Fibroblast of the aortic adventitia (primary cell): ENCODE data around the gene AKR7A2. TPM values are rescaled to one million over a fixed set of nuclear protein-coding genes. Genes with fewer than 3 reads are reported as not detected.

ENCODE experiments used
- DNase-seq: peaks from one replicate; pipeline ENCODE4 v3.0.0-alpha.2; 2010; ENCODE audit warnings: low read depth
- H3K4me3 ChIP-seq: 2 replicates; pipeline ENCODE4 v1.5.1; 2011; ENCODE audit warnings: low read depth, mild to moderate bottlenecking, control low read depth, low read length, moderate library complexity
- total RNA-seq: library from RNA; depleted of rRNA; stranded (reverse); fragments of >200 nt; gene quantifications from 2 replicates; pipeline ENCODE4 v1.2.3, GENCODE V29; 2012; ENCODE audit warnings: low replicate concordance
- TF ChIP-seq, protein P1 (sequence below): IDR thresholded peaks from 2 replicates; pipeline ENCODE4 v1.5.1; 2011; ENCODE audit warnings: mild to moderate bottlenecking, low read length, control low read depth, inconsistent platforms; ENCODE audit not compliant: insufficient read depth

AKR7A2 gene
- total RNA-seq, 1 donor: 68.4 TPM

DNA sequence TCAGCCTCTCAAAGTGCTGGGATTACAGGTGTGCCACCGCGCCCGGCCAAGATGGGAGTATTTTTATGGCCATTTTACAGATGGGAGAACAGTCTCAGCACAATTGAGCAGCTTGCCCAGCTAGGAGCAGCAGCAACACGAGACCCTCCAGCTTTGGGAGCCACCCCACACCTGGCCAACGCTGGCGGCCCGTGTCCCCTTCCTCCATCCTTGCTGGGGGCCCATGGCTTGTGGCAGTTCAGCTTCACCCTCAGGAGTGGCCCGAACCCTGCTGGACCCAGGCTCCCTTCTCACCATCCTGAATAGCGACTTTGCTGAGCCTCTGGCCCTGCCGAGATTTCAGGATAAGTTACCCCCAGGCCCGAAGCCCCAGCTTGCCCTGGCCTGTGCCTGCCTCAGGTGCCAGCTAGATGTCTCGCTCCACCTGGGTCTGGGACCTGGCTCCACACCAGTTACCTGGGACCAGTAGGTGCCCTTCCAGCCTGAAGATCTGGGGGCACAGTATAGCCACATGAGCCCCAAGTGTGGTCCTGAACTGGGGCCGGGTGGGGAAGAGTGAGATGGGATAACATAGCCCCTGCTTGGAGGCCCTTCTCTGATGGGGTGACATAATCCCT is 19.4 kb upstream of the AKR7A2 start:
- TF ChIP-seq, protein P1, sequence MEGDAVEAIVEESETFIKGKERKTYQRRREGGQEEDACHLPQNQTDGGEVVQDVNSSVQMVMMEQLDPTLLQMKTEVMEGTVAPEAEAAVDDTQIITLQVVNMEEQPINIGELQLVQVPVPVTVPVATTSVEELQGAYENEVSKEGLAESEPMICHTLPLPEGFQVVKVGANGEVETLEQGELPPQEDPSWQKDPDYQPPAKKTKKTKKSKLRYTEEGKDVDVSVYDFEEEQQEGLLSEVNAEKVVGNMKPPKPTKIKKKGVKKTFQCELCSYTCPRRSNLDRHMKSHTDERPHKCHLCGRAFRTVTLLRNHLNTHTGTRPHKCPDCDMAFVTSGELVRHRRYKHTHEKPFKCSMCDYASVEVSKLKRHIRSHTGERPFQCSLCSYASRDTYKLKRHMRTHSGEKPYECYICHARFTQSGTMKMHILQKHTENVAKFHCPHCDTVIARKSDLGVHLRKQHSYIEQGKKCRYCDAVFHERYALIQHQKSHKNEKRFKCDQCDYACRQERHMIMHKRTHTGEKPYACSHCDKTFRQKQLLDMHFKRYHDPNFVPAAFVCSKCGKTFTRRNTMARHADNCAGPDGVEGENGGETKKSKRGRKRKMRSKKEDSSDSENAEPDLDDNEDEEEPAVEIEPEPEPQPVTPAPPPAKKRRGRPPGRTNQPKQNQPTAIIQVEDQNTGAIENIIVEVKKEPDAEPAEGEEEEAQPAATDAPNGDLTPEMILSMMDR: no peak
- no peak for DNase-seq
- H3K4me3 ChIP-seq: no peak overlapping the region

DNA sequence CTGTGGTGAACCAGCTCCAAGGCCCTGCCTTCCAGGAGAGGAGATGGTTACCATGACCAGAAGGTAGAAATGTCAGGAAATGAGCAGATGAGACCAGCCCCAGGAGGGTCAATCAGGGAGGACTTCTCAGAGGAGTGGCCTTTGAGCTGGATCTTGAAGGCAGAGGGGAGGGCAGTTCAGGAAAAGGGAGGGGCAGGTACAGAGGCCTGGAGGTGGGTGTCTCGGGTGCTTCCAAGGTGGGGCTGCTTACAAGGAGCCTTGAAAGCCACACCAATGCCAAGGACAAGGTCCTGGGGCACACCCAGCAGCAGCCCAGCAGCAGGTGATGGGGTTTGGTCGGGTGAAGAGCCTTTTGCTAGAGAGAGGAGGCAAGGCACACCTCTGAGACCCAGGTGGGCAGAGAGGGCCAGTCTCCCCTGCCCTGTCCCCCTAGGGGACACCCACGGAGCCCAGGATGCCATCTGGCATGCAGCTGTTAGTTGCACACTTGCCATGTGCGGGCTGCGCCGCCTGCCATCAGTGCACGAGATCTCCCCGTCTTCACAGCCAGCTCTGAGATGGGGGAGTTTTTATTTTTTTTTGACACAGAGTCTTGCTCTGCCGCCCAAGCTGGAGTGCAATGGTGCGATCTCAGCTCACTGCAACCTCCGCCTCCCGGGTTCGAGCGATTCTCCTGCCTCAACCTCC is 18.6 kb upstream of the AKR7A2 start:
- TF ChIP-seq, protein P1: no peak
- no peak overlapping the region for H3K4me3 ChIP-seq
- no peak for DNase-seq

DNA sequence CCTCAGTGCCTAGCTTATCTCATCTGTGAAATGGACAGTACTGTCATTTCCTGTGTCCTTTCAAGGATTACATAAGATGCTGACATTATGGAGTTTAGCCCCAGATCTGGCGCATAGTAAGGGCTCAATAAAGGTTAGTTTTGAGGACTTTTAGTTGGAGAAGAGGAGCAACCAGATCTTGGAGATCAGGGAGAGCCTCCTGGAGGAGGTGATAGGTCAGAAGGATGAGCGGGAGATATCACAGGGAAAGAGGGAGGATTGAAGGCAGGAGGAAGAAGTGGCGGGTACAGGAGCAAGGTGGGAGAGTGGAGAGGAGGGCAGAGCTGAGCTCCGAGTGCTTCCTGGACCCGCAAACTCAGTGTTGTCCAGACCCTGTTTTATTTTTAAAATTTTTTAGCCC is 17.7 kb upstream of the AKR7A2 start:
- no peak overlapping the region for H3K4me3 ChIP-seq
- DNase-seq: no peak
- TF ChIP-seq, protein P1: no peak

- no peak overlapping the region for H3K4me3 ChIP-seq
- TF ChIP-seq, protein P1: no peak
- DNase-seq: no peak
Measured at GRCh38 chr1:19329188-19329587, 17.2 kb upstream of the AKR7A2 start.

DNA sequence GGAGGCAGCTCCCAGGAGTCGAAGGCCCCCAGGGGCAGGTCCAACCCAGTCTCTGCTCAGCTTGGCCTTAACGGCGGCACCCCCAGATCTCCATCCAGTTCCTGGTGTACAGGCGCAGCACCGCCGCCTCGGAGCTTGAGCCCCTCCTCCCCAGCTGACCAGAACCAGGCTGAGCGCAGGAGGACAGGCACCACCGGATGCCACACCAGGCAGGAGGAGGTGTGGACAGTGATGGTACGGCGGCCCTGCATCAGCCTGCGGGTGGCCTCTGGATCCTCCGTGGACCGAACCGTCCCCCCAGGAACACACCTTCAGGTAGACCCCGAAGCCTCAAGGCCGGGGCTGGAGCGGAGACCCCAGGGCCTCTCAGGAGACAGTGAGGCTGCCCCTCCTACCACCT is 16.5 kb upstream of the AKR7A2 start:
- TF ChIP-seq, protein P1: no peak
- no peak for DNase-seq

GRCh38 chr1:19327736-19328135 is 15.8 kb upstream of the AKR7A2 start:
- TF ChIP-seq, protein P1: no peak
- no peak overlapping the region for H3K4me3 ChIP-seq
- DNase-seq: no peak

More for the DNA sequence above, 16.5 kb upstream of the AKR7A2 start:
- H3K4me3 ChIP-seq: no peak overlapping the region

- H3K4me3 ChIP-seq: no peak overlapping the region
- DNase-seq: no peak
- TF ChIP-seq, protein P1: no peak
Measured at GRCh38 chr1:19327301-19327700, 15.4 kb upstream of the AKR7A2 start.
